Neuronal stem cell (in vitro differentiated cells): Measurements from ENCODE around the gene CCDC121.
"Not testable (repeated sequence)": the region's sequence is repeated elsewhere in the genome, so short reads cannot be mapped to it uniquely, and the experiment has no call there.

Source experiments
- DNase-seq: peaks from one replicate; pipeline ENCODE4 v3.0.0-alpha.2; 2013; ENCODE audit warnings: low spot score
- H2AFZ ChIP-seq: one replicate; pipeline ENCODE4 v1.6.1; 2013; ENCODE audit warnings: mild to moderate bottlenecking, low read length, inconsistent platforms
- H2AK5ac ChIP-seq: 2 replicates; pipeline ENCODE4 v1.6.1; 2013; ENCODE audit warnings: low read depth, mild to moderate bottlenecking, inconsistent platforms, low read length, moderate library complexity, mixed read lengths
- H2BK120ac ChIP-seq: 2 replicates; pipeline ENCODE4 v1.6.1; 2013; ENCODE audit warnings: low read depth, mild to moderate bottlenecking, inconsistent platforms, low read length, moderate library complexity, mixed read lengths
- H2BK12ac ChIP-seq: one replicate; pipeline ENCODE4 v1.6.1; 2013; ENCODE audit warnings: low read length, inconsistent platforms
- H2BK15ac ChIP-seq: 2 replicates; pipeline ENCODE4 v1.6.1; 2013; ENCODE audit warnings: mild to moderate bottlenecking, low read length, inconsistent platforms, mixed read lengths
- H2BK5ac ChIP-seq: one replicate; pipeline ENCODE4 v1.6.1; 2013; ENCODE audit warnings: inconsistent platforms, mild to moderate bottlenecking, low read length, moderate library complexity
- H3K14ac ChIP-seq: one replicate; pipeline ENCODE4 v1.6.1; 2013; ENCODE audit warnings: low read length, inconsistent platforms
- H3K18ac ChIP-seq: 2 replicates; pipeline ENCODE4 v1.6.1; 2013; ENCODE audit warnings: low read length, inconsistent platforms
- H3K23ac ChIP-seq: 2 replicates; pipeline ENCODE4 v1.6.1; 2013; ENCODE audit warnings: low read depth, mild to moderate bottlenecking, mixed read lengths, low read length, inconsistent platforms; ENCODE audit not compliant: poor library complexity
- H3K27ac ChIP-seq: replicated peaks from 3 replicates; pipeline ENCODE4 v1.5.1; 2013; ENCODE audit warnings: low read length, inconsistent platforms
- H3K27me3 ChIP-seq, 3 experiments: 2 replicates each; pipeline ENCODE4 v1.6.1; 2013; ENCODE audit warnings: low read length in 3 of 3, mild to moderate bottlenecking in 2 of 3, inconsistent platforms in 1 of 3, low read depth in 1 of 3, mixed read lengths in 1 of 3, moderate library complexity in 1 of 3; ENCODE audit not compliant: control insufficient read depth in 3 of 3, insufficient read depth in 3 of 3
- H3K36me3 ChIP-seq, 2 donors: replicated peaks in 1 of 2; 2 replicates each; pipeline ENCODE4 v1.6.1; 2013; ENCODE audit warnings: low read length in 2 of 2; ENCODE audit not compliant: control insufficient read depth in 2 of 2, insufficient read depth in 2 of 2
- H3K4ac ChIP-seq: 2 replicates; pipeline ENCODE4 v1.6.1; 2013; ENCODE audit warnings: inconsistent platforms, mild to moderate bottlenecking, low read length, moderate library complexity
- H3K4me1 ChIP-seq, 2 donors: 1 replicate in 1 of 2; 2 replicates in 1 of 2; pipeline ENCODE4 v1.6.1; 2013; ENCODE audit warnings: low read length in 2 of 2, low read depth in 1 of 2; ENCODE audit not compliant: control insufficient read depth in 2 of 2, insufficient read depth in 1 of 2
- H3K4me2 ChIP-seq: one replicate; pipeline ENCODE4 v1.6.1; 2013; ENCODE audit warnings: mild to moderate bottlenecking, low read length, inconsistent platforms; ENCODE audit not compliant: insufficient read depth, poor library complexity, severe bottlenecking
- H3K4me3 ChIP-seq, 2 donors: 2 replicates each; pipeline ENCODE4 v1.5.1; 2013; ENCODE audit warnings: low read length in 2 of 2, mild to moderate bottlenecking in 2 of 2, inconsistent platforms in 1 of 2, moderate library complexity in 1 of 2
- H3K79me1 ChIP-seq: one replicate; pipeline ENCODE4 v1.6.1; 2013; ENCODE audit warnings: low read depth, mild to moderate bottlenecking, inconsistent platforms, low read length, moderate library complexity
- H3K9ac ChIP-seq: one replicate; pipeline ENCODE4 v1.6.1; 2013; ENCODE audit warnings: mild to moderate bottlenecking, low read depth, low read length, inconsistent platforms; ENCODE audit not compliant: poor library complexity
- H3K9me3 ChIP-seq, 2 donors: replicated peaks in 1 of 2; 2 replicates each; pipeline versions ENCODE3 to v1.6.1; 2013; ENCODE audit warnings: low read length in 2 of 2, mild to moderate bottlenecking in 2 of 2, inconsistent platforms in 1 of 2, low read depth in 1 of 2, mixed read lengths in 1 of 2, moderate library complexity in 1 of 2; ENCODE audit not compliant: control insufficient read depth in 2 of 2, insufficient read depth in 1 of 2
- H4K8ac ChIP-seq: one replicate; pipeline ENCODE4 v1.6.1; 2013; ENCODE audit warnings: low read depth, mild to moderate bottlenecking, inconsistent platforms, low read length, moderate library complexity
- H4K91ac ChIP-seq: one replicate; pipeline ENCODE4 v1.6.1; 2013; ENCODE audit warnings: low read length, low read depth, mild to moderate bottlenecking, inconsistent platforms; ENCODE audit not compliant: poor library complexity
- WGBS, 2 donors: extraction: QIAGEN DNeasy Blood & Tissue Kit; methylation state at CpG; one replicate each; pipeline ENCODE4 v1.1.7; 2013; ENCODE audit warnings: missing lambda C conversion rate in 2 of 2, mixed read lengths in 1 of 2; ENCODE audit not compliant: insufficient read length in 2 of 2, insufficient replicate concordance in 1 of 2; ENCODE audit errors: extremely low coverage in 2 of 2; 5-methylcytosine and 5-hydroxymethylcytosine counted together

CCDC121 gene

DNA sequence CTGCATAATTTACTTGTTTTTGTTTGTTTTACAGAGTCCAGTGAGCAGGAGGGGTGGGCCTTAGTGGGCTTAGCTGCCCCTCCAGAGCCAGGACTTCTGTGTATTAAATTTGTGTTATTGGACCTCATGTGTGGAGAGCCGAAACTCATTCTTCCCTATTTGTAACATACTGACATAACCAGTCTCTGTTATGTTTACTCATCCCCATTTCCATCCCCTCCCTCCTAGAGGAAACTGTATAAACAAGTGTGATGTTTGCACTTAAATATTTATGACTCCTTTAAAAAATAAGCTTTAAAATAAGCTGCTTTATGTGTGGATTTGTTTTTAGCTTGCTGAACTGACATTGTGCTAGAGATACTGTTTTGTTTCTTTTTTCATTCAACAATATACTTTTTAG lies 32.2 kb downstream of the CCDC121 start:
- H4K91ac ChIP-seq, result no peak overlapping the region
- H2BK120ac ChIP-seq, result no peak overlapping the region
- peaks cover 4 to 48% of the 10 kb centered on the region in 2 donors for H3K36me3 ChIP-seq
- no peak overlapping the region for H2BK5ac ChIP-seq
- no peak overlapping the region for H4K8ac ChIP-seq
- peaks cover 0 to 4% of the 10 kb centered on the region in 2 donors for H3K4me1 ChIP-seq
- no peak overlapping the region for H2AFZ ChIP-seq
- H3K4ac ChIP-seq, result no peak overlapping the region
- no CpG with 5 or more reads among the region's 1 CpG for WGBS, 2 donors
- no peak overlapping the region for H3K4me3 ChIP-seq
- no peak overlapping the region for H2BK15ac ChIP-seq
- DNase-seq, result no peak
- H3K18ac ChIP-seq, result no peak overlapping the region
- H3K27me3 ChIP-seq, result no peaks in the 10 kb centered on the region
- H3K14ac ChIP-seq, result no peak overlapping the region
- H3K9ac ChIP-seq, result no peak overlapping the region
- H3K27ac ChIP-seq, result no peak overlapping the region
- H3K4me2 ChIP-seq, result no peak overlapping the region
- H3K9me3 ChIP-seq, result peaks cover 8 to 39% of the 10 kb centered on the region in 2 donors
- H2BK12ac ChIP-seq, result no peak overlapping the region
- H2AK5ac ChIP-seq, result no peak overlapping the region
- H3K79me1 ChIP-seq, result peaks cover 8% of the 10 kb centered on the region
- H3K23ac ChIP-seq, result no peak overlapping the region

DNA sequence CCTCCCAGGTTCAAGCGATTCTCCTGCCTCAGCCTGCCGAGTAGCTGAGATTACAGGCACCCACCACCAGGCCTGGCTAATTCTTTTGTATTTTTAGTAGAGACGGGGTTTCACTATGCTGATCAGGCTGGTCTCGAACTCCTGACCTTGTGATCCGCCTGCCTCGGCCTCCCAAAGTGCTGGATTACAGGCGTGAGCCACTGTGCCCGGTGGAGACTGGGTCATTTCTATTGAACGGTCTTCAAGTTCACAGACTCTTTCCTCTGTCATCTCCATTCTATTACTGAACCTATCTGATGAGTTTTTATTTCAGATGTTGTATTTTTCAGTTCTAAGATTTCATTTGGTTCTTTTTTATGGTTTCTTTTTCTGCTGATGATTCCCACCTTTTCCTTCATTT lies 33.4 kb downstream of the CCDC121 start:
- not testable (repeated sequence) for H3K14ac ChIP-seq, H2BK15ac ChIP-seq, H3K23ac ChIP-seq, H3K4me1 ChIP-seq, H3K27ac ChIP-seq, H2BK5ac ChIP-seq, H2BK12ac ChIP-seq, H3K4me2 ChIP-seq, H2AK5ac ChIP-seq, H2AFZ ChIP-seq, H3K4me3 ChIP-seq, H3K18ac ChIP-seq, H2BK120ac ChIP-seq, H3K4ac ChIP-seq, H4K91ac ChIP-seq, DNase-seq, H3K9ac ChIP-seq, H3K27me3 ChIP-seq, H4K8ac ChIP-seq
- peaks cover 10% of the 10 kb centered on the region for H3K79me1 ChIP-seq
- no CpG with 5 or more reads among the region's 9 CpGs for WGBS, 2 donors
- H3K36me3 ChIP-seq, result peaks cover 2 to 36% of the 10 kb centered on the region in 2 donors
- peaks cover 8 to 48% of the 10 kb centered on the region in 2 donors for H3K9me3 ChIP-seq

DNA sequence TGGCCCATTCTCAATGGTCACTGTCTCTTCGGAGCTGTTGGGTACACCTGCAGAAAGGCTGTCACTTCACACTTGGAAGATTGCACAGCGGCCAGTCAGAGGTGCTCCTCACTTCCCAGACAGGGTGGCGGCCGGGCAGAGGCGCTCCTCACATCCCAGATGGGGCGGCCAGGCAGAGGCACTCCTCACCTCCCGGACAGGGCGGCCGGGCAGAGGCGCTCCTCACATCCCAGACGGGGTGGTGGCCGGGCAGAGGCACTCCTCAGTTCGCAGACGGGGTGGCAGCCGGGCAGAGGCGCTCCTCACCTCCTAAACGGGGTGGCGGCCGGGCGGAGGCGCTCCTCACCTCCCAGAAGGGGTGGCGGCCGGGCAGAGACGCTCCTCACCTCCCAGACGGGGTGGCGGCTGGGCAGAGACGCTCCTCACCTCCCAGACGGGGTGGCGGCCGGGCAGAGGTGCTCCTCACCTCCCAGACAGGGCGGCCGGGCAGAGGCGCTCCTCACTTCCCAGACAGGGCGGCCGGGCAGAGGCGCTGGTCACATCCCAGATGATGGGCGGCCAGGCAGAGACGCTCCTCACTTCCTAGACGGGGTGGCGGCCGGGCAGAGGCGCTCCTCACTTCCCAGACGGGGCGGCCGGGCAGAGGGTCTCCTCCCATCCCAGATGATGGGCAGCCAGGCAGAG lies 34.6 kb downstream of the CCDC121 start:
- not testable (repeated sequence) for H3K9ac ChIP-seq, H4K91ac ChIP-seq, H2BK5ac ChIP-seq, H2BK120ac ChIP-seq, H2BK15ac ChIP-seq, H3K18ac ChIP-seq, H3K23ac ChIP-seq, H4K8ac ChIP-seq, H3K14ac ChIP-seq, H3K27ac ChIP-seq, H2BK12ac ChIP-seq, H3K4me1 ChIP-seq, H2AFZ ChIP-seq, H3K27me3 ChIP-seq, H3K4me2 ChIP-seq, DNase-seq, H3K4me3 ChIP-seq, H2AK5ac ChIP-seq, H3K4ac ChIP-seq
- no CpG with 5 or more reads among the region's 45 CpGs for WGBS, 2 donors
- Histone ChIP-seq H3K9me3 (peaks cover 8 to 59% of the 10 kb centered on the region in 2 donors), H3K36me3 (peaks cover 2 to 24% of the 10 kb centered on the region in 2 donors), H3K79me1 (peaks cover 10% of the 10 kb centered on the region)

DNA sequence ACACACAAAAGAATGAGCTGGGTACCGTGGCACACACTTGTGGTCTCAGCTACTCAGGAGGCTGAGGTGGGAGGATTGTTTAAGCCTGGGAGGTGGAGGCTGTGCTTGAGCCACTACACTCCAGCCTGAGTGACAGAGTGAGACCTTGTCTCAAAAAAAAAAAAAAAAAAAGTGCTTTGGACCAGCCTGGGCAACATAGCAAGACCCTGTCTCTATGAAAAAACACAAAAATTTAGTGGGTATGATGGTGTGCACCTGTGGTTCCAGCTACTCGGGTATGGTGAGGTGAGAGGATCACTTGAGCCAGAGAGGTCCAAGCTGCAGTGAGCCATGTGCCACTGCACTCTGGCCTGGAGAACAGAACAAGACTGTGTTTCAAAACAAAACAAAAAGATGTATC lies 35.6 kb downstream of the CCDC121 start:
- H3K79me1 ChIP-seq, result peaks cover 10% of the 10 kb centered on the region
- no peak overlapping the region for H3K4me2 ChIP-seq
- H2BK15ac ChIP-seq, result no peak overlapping the region
- H4K8ac ChIP-seq, result no peak overlapping the region
- H3K27me3 ChIP-seq, result no peaks in the 10 kb centered on the region
- H3K4me1 ChIP-seq, result no peaks in the 10 kb centered on the region
- no peak overlapping the region for H3K18ac ChIP-seq
- no peak overlapping the region for H2BK12ac ChIP-seq
- no peak overlapping the region for H2BK5ac ChIP-seq
- no peak overlapping the region for H3K27ac ChIP-seq
- H4K91ac ChIP-seq, result no peak overlapping the region
- H3K4ac ChIP-seq, result no peak overlapping the region
- H2AFZ ChIP-seq, result no peak overlapping the region
- peaks cover 2 to 16% of the 10 kb centered on the region in 2 donors for H3K36me3 ChIP-seq
- H2AK5ac ChIP-seq, result no peak overlapping the region
- WGBS, 2 donors, result no CpG with 5 or more reads among the region's 2 CpGs
- no peak overlapping the region for H3K14ac ChIP-seq
- no peak overlapping the region for H2BK120ac ChIP-seq
- no peak overlapping the region for H3K23ac ChIP-seq
- no peak overlapping the region for H3K9ac ChIP-seq
- no peak overlapping the region for H3K4me3 ChIP-seq
- H3K9me3 ChIP-seq, result peaks cover 8 to 68% of the 10 kb centered on the region in 2 donors
- no peak for DNase-seq
